Neural crest cell (in vitro differentiated cells): ENCODE data around the gene TMEM37. TPM values are rescaled to one million over a fixed set of nuclear protein-coding genes. Genes with fewer than 3 reads are reported as not detected.

Experiments
- DNase-seq: peaks from one replicate; pipeline ENCODE4 v3.0.0; 2021; ENCODE audit warnings: low read depth, mixed read lengths, low spot score
- H3K27ac Mint-ChIP-seq: one replicate; pipeline ENCODE4 v1.8.0; 2021; ENCODE audit warnings: mild to moderate bottlenecking, mixed read lengths; ENCODE audit not compliant: unreplicated experiment
- H3K27me3 Mint-ChIP-seq: 2 replicates; pipeline ENCODE4 v1.8.0; 2021; ENCODE audit warnings: low read depth, mild to moderate bottlenecking, mixed read lengths
- H3K36me3 Mint-ChIP-seq: 2 replicates; pipeline ENCODE4 v1.8.0; 2021; ENCODE audit warnings: low read depth, mild to moderate bottlenecking, mixed read lengths
- H3K4me1 Mint-ChIP-seq: 2 replicates; pipeline ENCODE4 v1.8.0; 2021; ENCODE audit warnings: mixed read lengths
- H3K4me3 Mint-ChIP-seq: one replicate; pipeline ENCODE4 v1.8.0; 2021; ENCODE audit warnings: mild to moderate bottlenecking, mixed read lengths
- H3K9me3 Mint-ChIP-seq: 2 replicates; pipeline ENCODE4 v1.8.0; 2021; ENCODE audit warnings: mixed read lengths
- CTCF ChIP-seq: fragments of 200-600 bp; sonication (generic); conservative IDR thresholded peaks from 2 replicates; pipeline ENCODE4 v1.5.0; 2021; ENCODE audit warnings: antibody characterized with exemption, mild to moderate bottlenecking
- total RNA-seq: library from RNA; stranded (reverse); gene quantifications from 2 replicates; pipeline ENCODE4 v1.2.1, GENCODE V29; 2021

The TMEM37 gene
- total RNA-seq, 1 donor from 2014 or later, result 5.3 TPM

DNA sequence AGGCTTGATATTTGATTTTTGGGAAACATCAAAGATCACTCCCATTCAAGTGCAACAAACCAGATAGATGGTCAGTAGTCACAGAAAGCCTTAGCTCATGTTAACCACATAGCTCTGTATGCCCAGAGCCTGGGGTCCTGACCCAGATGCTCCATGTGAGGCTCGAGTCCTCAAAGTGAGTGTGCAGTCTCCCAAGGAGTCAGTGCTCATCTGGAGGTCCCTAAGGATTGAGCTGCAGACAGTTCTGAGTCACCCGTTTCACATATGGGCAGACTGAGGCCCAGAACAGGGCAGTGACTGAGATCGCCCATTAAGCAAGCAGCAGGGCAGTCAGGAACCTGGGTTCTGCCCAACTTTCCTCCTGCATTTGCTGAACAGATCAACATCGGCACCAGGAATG lies 9.2 kb downstream of the TMEM37 start:
- Mint-ChIP-seq H3K4me1 (no peaks in the 10 kb centered on the region), H3K36me3 (no peaks in the 10 kb centered on the region), H3K4me3 (no peak overlapping the region), H3K27ac (no peak overlapping the region), H3K27me3 (no peaks in the 10 kb centered on the region), H3K9me3 (no peaks in the 10 kb centered on the region)
- TF ChIP-seq CTCF, result no peak
- DNase-seq, result no peak

DNA sequence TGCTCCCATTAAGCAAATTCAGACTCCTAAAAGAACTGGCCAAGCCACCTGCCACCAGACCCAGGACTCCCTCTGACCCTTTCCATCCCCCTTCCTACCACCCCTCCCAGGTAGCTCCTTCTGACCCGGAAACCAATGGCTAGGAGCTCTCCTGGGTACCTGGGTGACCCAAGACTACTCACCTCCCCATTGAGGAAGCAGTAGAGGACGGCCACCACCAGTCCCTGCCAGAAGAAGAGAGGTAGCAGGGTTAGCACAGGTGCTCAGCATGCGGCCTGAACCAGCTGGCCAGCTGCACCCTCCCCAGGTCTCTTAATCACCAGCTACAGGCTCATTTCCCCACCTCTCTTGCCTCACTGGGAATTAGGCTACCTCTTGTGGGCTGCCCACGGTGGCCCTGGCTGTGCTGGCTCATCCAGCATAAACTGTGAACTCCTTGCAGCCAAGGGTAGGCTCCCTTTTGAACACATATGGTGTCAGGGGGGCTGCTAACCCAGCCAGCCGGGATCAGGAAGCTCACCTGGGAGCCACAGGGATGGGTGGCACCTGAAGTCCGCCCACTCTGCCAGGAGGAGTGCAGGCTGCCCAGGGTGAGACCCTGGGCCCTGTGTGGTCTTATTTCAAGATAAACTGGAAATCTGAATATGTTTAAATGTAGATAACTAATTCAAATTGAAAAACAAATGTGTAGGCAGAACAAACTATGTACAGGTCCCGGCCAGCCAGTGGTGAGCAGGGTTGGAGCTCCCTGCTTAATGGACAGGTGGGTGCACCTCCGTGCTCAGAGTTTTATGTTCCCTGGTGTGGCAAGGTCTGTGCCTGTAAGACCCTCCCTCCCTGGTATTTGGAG lies 9.9 kb downstream of the TMEM37 start:
- Mint-ChIP-seq H3K36me3 (no peaks in the 10 kb centered on the region), H3K4me1 (peaks cover 5% of the 10 kb centered on the region), H3K9me3 (no peaks in the 10 kb centered on the region), H3K27me3 (no peaks in the 10 kb centered on the region), H3K4me3 (no peak overlapping the region), H3K27ac (no peak overlapping the region)
- no peak for DNase-seq
- no peak for TF ChIP-seq CTCF

GRCh38 chr2:119442226-119442619 lies 10.6 kb downstream of the TMEM37 start:
- Mint-ChIP-seq H3K27ac (no peak overlapping the region), H3K36me3 (no peaks in the 10 kb centered on the region), H3K4me3 (no peak overlapping the region), H3K4me1 (peaks cover 5% of the 10 kb centered on the region), H3K9me3 (no peaks in the 10 kb centered on the region), H3K27me3 (no peaks in the 10 kb centered on the region)
- no peak for DNase-seq
- TF ChIP-seq CTCF, result no peak

- H3K36me3 Mint-ChIP-seq, result no peaks in the 10 kb centered on the region
- no peaks in the 10 kb centered on the region for H3K27me3 Mint-ChIP-seq
- no peak for DNase-seq
- no peak for TF ChIP-seq CTCF
- H3K4me3 Mint-ChIP-seq, result no peak overlapping the region
- peaks cover 5% of the 10 kb centered on the region for H3K4me1 Mint-ChIP-seq
- no peak overlapping the region for H3K27ac Mint-ChIP-seq
- H3K9me3 Mint-ChIP-seq, result no peaks in the 10 kb centered on the region
These were observed 11.2 kb downstream of the TMEM37 start for GRCh38 chr2:119442850-119443249.

DNA sequence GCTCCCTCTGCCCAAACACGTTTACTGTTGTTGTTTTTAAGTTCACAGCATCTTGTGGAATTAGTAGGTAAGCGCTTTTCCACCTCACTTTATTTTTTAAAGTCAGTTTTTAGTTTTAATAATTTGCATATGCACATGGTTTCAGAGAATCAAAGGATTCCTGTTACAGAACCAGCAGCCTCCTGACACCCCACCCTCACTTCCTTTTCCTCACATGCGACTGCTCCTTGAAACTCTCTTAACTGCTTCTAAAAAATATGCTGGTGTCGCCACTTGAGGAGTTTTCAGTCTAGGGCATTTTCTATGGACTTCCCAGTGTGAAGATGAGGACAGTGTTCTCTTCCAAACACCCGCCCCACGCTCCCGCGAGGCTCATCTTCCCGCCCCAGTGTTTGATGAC lies 14.4 kb downstream of the TMEM37 start:
- TF ChIP-seq CTCF, result no peak
- Mint-ChIP-seq H3K36me3 (no peaks in the 10 kb centered on the region), H3K9me3 (no peaks in the 10 kb centered on the region), H3K27ac (no peak overlapping the region), H3K4me1 (peaks cover 17% of the 10 kb centered on the region), H3K4me3 (no peak overlapping the region), H3K27me3 (no peaks in the 10 kb centered on the region)
- no peak for DNase-seq
